Activated T-cell treated with anti-CD3 and anti-CD28 coated beads for 48 hours (primary cell): ENCODE results near the gene PRKAR1A.
"Not testable (repeated sequence)": the region's sequence is repeated elsewhere in the genome, so short reads cannot be mapped to it uniquely, and the experiment has no call there.

ENCODE experiments used
- DNase-seq: peaks from one replicate; pipeline ENCODE4 v3.0.0-alpha.2; 2020; ENCODE audit warnings: low read depth

PRKAR1A gene

GRCh38 chr17:68579194-68579927, 67.1 kb downstream of the PRKAR1A start:
- no peak for DNase-seq

GRCh38 chr17:68580236-68580770, 68.1 kb downstream of the PRKAR1A start:
- DNase-seq = no peak

GRCh38 chr17:68581863-68582645, 69.8 kb downstream of the PRKAR1A start:
- DNase-seq = no peak

GRCh38 chr17:68582867-68583266, 70.6 kb downstream of the PRKAR1A start:
- DNase-seq = not testable (repeated sequence)

GRCh38 chr17:68584581-68585303, 72.5 kb downstream of the PRKAR1A start:
- no peak for DNase-seq

- no peak for DNase-seq
Observed at GRCh38 chr17:68585643-68586042, 73.4 kb downstream of the PRKAR1A start.

GRCh38 chr17:68587026-68587425, 74.8 kb downstream of the PRKAR1A start:
- DNase-seq = no peak

- no peak for DNase-seq
Observed at GRCh38 chr17:68587847-68588246, 75.6 kb downstream of the PRKAR1A start.

GRCh38 chr17:68588362-68588761, 76.1 kb downstream of the PRKAR1A start:
- no peak for DNase-seq

- DNase-seq = no peak
Observed at GRCh38 chr17:68589086-68589485, 76.9 kb downstream of the PRKAR1A start.

GRCh38 chr17:68591583-68591982, 79.4 kb downstream of the PRKAR1A start:
- no peak for DNase-seq

- no peak for DNase-seq
Observed at GRCh38 chr17:68592009-68592408, 79.8 kb downstream of the PRKAR1A start.

- DNase-seq = no peak
Observed at GRCh38 chr17:68592682-68593641, 80.7 kb downstream of the PRKAR1A start.

- DNase-seq = no peak
Observed at GRCh38 chr17:68594552-68594951, 82.3 kb downstream of the PRKAR1A start.

GRCh38 chr17:68595496-68595895, 83.3 kb downstream of the PRKAR1A start:
- DNase-seq = no peak

- no peak for DNase-seq
Observed at GRCh38 chr17:68595986-68596385, 83.8 kb downstream of the PRKAR1A start.

- no peak for DNase-seq
Observed at GRCh38 chr17:68596411-68596945, 84.2 kb downstream of the PRKAR1A start.

- DNase-seq = no peak
Observed at GRCh38 chr17:68598074-68598473, 85.8 kb downstream of the PRKAR1A start.

GRCh38 chr17:68598545-68598961, 86.3 kb downstream of the PRKAR1A start:
- DNase-seq = no peak

- no peak for DNase-seq
Observed at GRCh38 chr17:68599091-68599490, 86.9 kb downstream of the PRKAR1A start.

GRCh38 chr17:68599552-68600066, 87.4 kb downstream of the PRKAR1A start:
- DNase-seq = no peak
